ENCODE results near the gene CDK5RAP2.

The CDK5RAP2 gene

DNA sequence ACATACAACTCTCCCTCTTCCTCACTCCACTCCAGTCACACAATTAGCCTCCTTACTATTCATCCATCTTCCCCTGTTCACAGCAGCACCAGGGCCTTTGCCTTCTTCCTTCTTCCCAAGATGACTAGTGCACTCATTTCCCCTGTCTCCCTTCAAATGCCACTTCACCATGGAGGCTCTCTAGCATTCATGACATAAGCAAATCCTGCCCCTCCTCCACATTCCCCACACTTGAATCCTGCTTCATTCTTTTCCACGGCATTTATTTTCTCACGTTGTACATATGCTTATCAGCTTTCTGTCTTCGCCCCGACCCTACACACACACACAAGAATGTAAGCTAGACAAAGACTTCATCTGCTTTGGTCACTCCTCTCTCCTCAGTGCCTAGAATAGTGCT lies 133.3 kb downstream of the CDK5RAP2 start:
- no peak for TF ChIP-seq CTCF (IDR thresholded peaks at IDR 0.05)
- H3K27ac ChIP-seq: peak overlapping the region; percentile 65 to 73
- H3K4me3 ChIP-seq: no peak overlapping the region
- no peak for DNase-seq (ENCODE audit: low spot score)

- TF ChIP-seq CTCF (IDR thresholded peaks at IDR 0.05): no peak
- DNase-seq (ENCODE audit: low spot score): no peak
- H3K4me3 ChIP-seq: no peak overlapping the region
- peak overlapping the region in 1 of 2 donors; percentile 8 for H3K27ac ChIP-seq
These were observed 136.0 kb downstream of the CDK5RAP2 start for GRCh38 chr9:120443976-120444375.

DNA sequence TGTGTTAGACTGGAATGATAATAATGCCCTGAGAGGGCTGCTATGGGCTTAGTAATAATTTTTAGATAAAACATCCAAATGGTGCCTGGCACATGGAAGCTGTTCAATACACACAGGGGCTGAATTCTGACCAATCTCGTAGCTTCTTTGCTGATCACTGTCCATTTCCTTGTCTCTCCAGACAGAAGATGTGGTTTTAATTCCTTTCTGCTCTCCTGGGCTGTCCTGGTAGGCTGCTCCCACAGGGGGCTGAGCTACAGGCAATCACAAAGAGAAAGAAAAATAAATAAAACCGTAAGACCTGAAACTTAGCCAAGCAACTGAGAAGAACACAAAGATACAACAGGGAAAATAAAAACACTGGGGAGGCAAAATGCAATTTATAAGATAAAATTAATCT lies 136.5 kb downstream of the CDK5RAP2 start:
- TF ChIP-seq CTCF (IDR thresholded peaks at IDR 0.05): no peak
- no peak overlapping the region for H3K4me3 ChIP-seq
- no peak for DNase-seq (ENCODE audit: low spot score)
- peak overlapping the region in 1 of 2 donors; percentile 73 for H3K27ac ChIP-seq

GRCh38 chr9:120442308-120442995 lies 137.5 kb downstream of the CDK5RAP2 start:
- DNase-seq (ENCODE audit: low spot score): no peak
- no peak for TF ChIP-seq CTCF (IDR thresholded peaks at IDR 0.05)
- peak overlapping the region; percentile 55 to 73 for H3K27ac ChIP-seq
- no peak overlapping the region for H3K4me3 ChIP-seq

- no peak for DNase-seq (ENCODE audit: low spot score)
- no peak overlapping the region for H3K4me3 ChIP-seq
- no peak for TF ChIP-seq CTCF (IDR thresholded peaks at IDR 0.05)
- H3K27ac ChIP-seq: peak overlapping the region; percentile 55 to 73
These were observed 138.3 kb downstream of the CDK5RAP2 start for GRCh38 chr9:120441426-120442307.

DNA sequence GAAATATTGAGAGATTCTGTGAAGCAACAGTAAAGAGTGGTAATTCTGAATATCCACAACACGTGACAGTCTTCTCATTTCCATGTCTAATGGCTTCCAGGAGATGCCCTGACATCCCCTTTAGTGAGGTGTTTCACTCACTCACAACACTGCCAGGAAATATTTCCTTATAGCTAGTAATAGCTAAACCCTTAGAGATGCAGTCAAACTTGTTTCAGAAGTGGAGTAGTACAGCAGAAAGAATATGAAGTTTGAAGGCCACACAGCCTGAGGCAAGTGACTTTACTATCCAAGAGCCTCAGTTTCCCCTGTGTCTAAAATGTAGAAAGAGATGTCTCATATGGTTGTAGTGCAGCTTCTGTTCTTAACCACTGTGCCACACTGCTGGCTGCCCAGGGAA lies 139.2 kb downstream of the CDK5RAP2 start:
- H3K27ac ChIP-seq: peak overlapping the region; percentile 55 to 73
- no peak for TF ChIP-seq CTCF (IDR thresholded peaks at IDR 0.05)
- no peak overlapping the region for H3K4me3 ChIP-seq
- no peak for DNase-seq (ENCODE audit: low spot score)

All from coronary artery (tissue), 2 donors.